Panc1 (cell line): ENCODE results near the gene CLINT1. TPM values are rescaled to one million over a fixed set of nuclear protein-coding genes. Genes with fewer than 3 reads are reported as not detected.

Experiments used
- ATAC-seq: fragments of 200-7000 bp; cut with Tn5 transposase; 2 replicates; pipeline ENCODE4 v1.9.1; 2020; ENCODE audit warnings: mild to moderate bottlenecking, moderate library complexity
- BruUV-seq: library from RNA; stranded (reverse); fragments of 400-500 nt; replicated peaks from 2 replicates; lab custom pipeline; 2021; lab: Mats Ljungman, UMichigan
- CTCF ChIA-PET: fragments of 300-600 bp; sonication (Branson Sonifier 250); formaldehyde crosslinking; loops from one replicate; lab custom pipeline; 2022; ENCODE audit warnings: antibody characterized with exemption; lab: Charles Lee
- POLR2A ChIA-PET: fragments of 300-600 bp; sonication (Branson Sonifier 250); formaldehyde crosslinking; loops from one replicate; lab custom pipeline; 2022; ENCODE audit warnings: antibody characterized with exemption; lab: Charles Lee
- DNase-seq: peaks from one replicate; pipeline ENCODE4 v3.0.0-alpha.2; 2010; ENCODE audit warnings: low read depth, low spot score
- H3K27ac ChIP-seq: 2 replicates; pipeline ENCODE4 v1.5.1; 2011; ENCODE audit warnings: mild to moderate bottlenecking, low read length, inconsistent platforms
- H3K27me3 ChIP-seq: fragments of 200-500 bp; sonication (Bioruptor generic); 2 replicates; pipeline ENCODE4 v1.6.0; 2014; ENCODE audit warnings: low read length, inconsistent platforms; ENCODE audit not compliant: control insufficient read depth, insufficient read depth
- H3K36me3 ChIP-seq: fragments of 200-500 bp; sonication (Bioruptor generic); 2 replicates; pipeline ENCODE4 v1.5.1; 2014; ENCODE audit warnings: inconsistent platforms, mild to moderate bottlenecking, low read length, moderate library complexity; ENCODE audit not compliant: control insufficient read depth, insufficient read depth
- H3K4me1 ChIP-seq: 2 replicates; pipeline ENCODE4 v1.5.1; 2011; ENCODE audit warnings: inconsistent platforms, mild to moderate bottlenecking, low read length, moderate library complexity; ENCODE audit not compliant: control insufficient read depth, insufficient read depth
- H3K4me3 ChIP-seq, 2 experiments: 2 replicates each; pipeline ENCODE4 v1.5.1; 2011 to 2012; ENCODE audit warnings: low read depth in 2 of 2, low read length in 2 of 2, mild to moderate bottlenecking in 2 of 2, inconsistent platforms in 1 of 2, moderate library complexity in 1 of 2
- H3K9me3 ChIP-seq: fragments of 200-500 bp; sonication (Bioruptor generic); 2 replicates; pipeline ENCODE4 v1.5.1; 2014; ENCODE audit warnings: low read depth, mild to moderate bottlenecking, inconsistent platforms, low read length, moderate library complexity; ENCODE audit not compliant: control insufficient read depth, insufficient read depth
- POLR2AphosphoS5 ChIP-seq: IDR thresholded peaks from 2 replicates; pipeline ENCODE4 v1.6.1; 2012; ENCODE audit warnings: mild to moderate bottlenecking, low read depth, low read length, moderate library complexity
- SIN3A ChIP-seq: IDR thresholded peaks from 2 replicates; pipeline ENCODE4 v1.6.1; 2012; ENCODE audit warnings: low read depth, mild to moderate bottlenecking, low read length, moderate library complexity, borderline replicate concordance; ENCODE audit not compliant: insufficient read depth
- TCF7L2 ChIP-seq: IDR thresholded peaks from 2 replicates; pipeline ENCODE4 v1.6.1; 2011; ENCODE audit warnings: mild to moderate bottlenecking, low read depth, low read length, inconsistent platforms
- in situ Hi-C: cut with HindIII; loops from 2 replicates; pipeline ENCODE4 v1.10.0; 2016; ENCODE audit warnings: low sequenced_read_pairs, low pct_unique_long_range_greater_than_20kb
- intact Hi-C: fragments of 100-400 bp; cut with micrococcal nuclease; formaldehyde crosslinking; loops from one replicate; pipeline ENCODE4 v1.10.0; 2022; ENCODE audit not compliant: unreplicated experiment
- total RNA-seq: library from RNA; stranded (reverse); gene quantifications from one replicate; pipeline ENCODE4 v1.2.1, GENCODE V29; 2021; ENCODE audit not compliant: unreplicated experiment
- TF ChIP-seq, protein P1 (sequence below), 2 experiments: IDR thresholded peaks; 2 replicates each; pipeline ENCODE4 v1.6.1; 2011 to 2012; ENCODE audit warnings: low read depth in 2 of 2, control low read depth in 1 of 2, low read length in 1 of 2, mild to moderate bottlenecking in 1 of 2, moderate library complexity in 1 of 2; ENCODE audit not compliant: insufficient read depth in 1 of 2
- TF ChIP-seq, protein P2 (sequence below): fragments of 450-650 bp; IDR thresholded peaks from 2 replicates; pipeline ENCODE4 v1.5.1; 2017; ENCODE audit warnings: mild to moderate bottlenecking

CLINT1 gene
- total RNA-seq, 1 experiment from 2014 or later = 81.6 TPM

DNA sequence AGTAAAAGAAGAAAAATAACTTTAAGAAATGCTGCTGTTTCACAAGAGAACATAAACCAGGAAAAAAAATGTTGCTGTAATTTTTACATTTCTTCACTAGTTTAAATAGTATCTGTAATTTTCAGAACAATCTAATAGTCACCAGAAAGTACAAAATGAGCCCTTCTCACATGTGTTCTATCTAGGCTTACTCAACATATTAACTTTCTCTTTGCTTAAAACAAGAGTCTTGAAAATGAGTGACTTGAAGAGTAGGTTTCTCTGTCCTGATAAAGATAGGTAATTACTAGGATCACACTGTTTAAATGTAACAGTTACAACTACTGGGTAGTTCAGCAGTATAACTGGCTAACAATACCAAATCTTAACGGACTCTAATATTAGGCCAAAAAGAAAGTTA lies 37.5 kb downstream of the CLINT1 start:
- ATAC-seq (no peak), DNase-seq (no peak)
- H3K27ac ChIP-seq = no peak overlapping the region
- ChIA-PET POLR2A (no interaction called here), CTCF (no interaction called here)
- in situ Hi-C loops = no loop called here
- TF ChIP-seq, protein P1, sequence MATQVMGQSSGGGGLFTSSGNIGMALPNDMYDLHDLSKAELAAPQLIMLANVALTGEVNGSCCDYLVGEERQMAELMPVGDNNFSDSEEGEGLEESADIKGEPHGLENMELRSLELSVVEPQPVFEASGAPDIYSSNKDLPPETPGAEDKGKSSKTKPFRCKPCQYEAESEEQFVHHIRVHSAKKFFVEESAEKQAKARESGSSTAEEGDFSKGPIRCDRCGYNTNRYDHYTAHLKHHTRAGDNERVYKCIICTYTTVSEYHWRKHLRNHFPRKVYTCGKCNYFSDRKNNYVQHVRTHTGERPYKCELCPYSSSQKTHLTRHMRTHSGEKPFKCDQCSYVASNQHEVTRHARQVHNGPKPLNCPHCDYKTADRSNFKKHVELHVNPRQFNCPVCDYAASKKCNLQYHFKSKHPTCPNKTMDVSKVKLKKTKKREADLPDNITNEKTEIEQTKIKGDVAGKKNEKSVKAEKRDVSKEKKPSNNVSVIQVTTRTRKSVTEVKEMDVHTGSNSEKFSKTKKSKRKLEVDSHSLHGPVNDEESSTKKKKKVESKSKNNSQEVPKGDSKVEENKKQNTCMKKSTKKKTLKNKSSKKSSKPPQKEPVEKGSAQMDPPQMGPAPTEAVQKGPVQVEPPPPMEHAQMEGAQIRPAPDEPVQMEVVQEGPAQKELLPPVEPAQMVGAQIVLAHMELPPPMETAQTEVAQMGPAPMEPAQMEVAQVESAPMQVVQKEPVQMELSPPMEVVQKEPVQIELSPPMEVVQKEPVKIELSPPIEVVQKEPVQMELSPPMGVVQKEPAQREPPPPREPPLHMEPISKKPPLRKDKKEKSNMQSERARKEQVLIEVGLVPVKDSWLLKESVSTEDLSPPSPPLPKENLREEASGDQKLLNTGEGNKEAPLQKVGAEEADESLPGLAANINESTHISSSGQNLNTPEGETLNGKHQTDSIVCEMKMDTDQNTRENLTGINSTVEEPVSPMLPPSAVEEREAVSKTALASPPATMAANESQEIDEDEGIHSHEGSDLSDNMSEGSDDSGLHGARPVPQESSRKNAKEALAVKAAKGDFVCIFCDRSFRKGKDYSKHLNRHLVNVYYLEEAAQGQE (IDR thresholded peaks at IDR 0.05; ENCODE audit: insufficient read depth in 1 of 2, low read depth in 2 of 2, low read length in 1 of 2) = no peak
- TF ChIP-seq TCF7L2 (no peak), SIN3A (no peak), POLR2AphosphoS5 (no peak)
- TF ChIP-seq, protein P2, sequence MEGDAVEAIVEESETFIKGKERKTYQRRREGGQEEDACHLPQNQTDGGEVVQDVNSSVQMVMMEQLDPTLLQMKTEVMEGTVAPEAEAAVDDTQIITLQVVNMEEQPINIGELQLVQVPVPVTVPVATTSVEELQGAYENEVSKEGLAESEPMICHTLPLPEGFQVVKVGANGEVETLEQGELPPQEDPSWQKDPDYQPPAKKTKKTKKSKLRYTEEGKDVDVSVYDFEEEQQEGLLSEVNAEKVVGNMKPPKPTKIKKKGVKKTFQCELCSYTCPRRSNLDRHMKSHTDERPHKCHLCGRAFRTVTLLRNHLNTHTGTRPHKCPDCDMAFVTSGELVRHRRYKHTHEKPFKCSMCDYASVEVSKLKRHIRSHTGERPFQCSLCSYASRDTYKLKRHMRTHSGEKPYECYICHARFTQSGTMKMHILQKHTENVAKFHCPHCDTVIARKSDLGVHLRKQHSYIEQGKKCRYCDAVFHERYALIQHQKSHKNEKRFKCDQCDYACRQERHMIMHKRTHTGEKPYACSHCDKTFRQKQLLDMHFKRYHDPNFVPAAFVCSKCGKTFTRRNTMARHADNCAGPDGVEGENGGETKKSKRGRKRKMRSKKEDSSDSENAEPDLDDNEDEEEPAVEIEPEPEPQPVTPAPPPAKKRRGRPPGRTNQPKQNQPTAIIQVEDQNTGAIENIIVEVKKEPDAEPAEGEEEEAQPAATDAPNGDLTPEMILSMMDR = no peak
- intact Hi-C loops = loop anchor here (2.0 to 5.0 kb wide), 2 partner anchors 126 to 173 kb away; no protein-coding TSS in a partner anchor
- H3K9me3 ChIP-seq = no peaks in the 10 kb centered on the region
- H3K36me3 ChIP-seq = no peaks in the 10 kb centered on the region
- peaks cover 4% of the 10 kb centered on the region; the same call in 1 of the 2 replicates for H3K4me1 ChIP-seq
- no peak overlapping the region for H3K4me3 ChIP-seq
- no TSS peak for BruUV-seq
- no peaks in the 10 kb centered on the region for H3K27me3 ChIP-seq

DNA sequence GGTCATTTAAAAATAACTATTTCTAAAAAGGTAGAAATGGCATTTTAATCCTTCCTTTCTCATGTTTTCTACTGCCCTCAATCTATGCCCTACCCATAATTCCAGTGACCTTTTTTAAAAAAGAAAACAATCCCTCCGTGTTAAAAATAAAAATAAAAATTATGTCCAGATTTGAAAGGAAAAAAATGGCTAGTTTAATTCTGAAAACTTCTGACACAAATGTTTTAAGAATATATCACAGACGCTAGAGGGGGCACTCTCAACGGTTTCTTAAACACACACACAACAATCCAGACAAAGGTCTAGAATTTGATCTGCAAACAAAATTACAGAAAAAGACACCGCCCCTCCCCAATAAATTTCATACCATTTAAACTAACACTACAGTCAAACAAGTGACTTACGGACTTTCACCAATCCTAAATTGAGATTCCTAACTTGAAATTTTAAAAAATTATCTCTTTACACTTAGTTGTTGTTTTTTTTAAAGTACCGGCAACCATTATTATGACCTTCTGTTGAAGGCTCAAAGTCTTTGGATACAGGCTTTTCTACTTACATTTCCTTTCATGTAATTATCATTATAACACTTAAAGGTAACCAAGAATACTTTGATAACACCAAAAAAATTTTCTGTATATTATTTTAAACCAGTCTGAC lies 38.2 kb downstream of the CLINT1 start:
- Histone ChIP-seq H3K4me1 (peaks cover 4% of the 10 kb centered on the region; the same call in 1 of the 2 replicates), H3K4me3 (no peak overlapping the region), H3K36me3 (no peaks in the 10 kb centered on the region; the same call in 1 of the 2 replicates), H3K9me3 (no peaks in the 10 kb centered on the region), H3K27ac (no peak overlapping the region), H3K27me3 (no peaks in the 10 kb centered on the region)
- TF ChIP-seq, protein P2 = peak; percentile 69; the same call in 1 of the 2 replicates
- TF ChIP-seq, protein P1 (IDR thresholded peaks at IDR 0.05; ENCODE audit: insufficient read depth in 1 of 2, low read depth in 2 of 2, low read length in 1 of 2) = no peak
- ChIA-PET CTCF (interaction anchor here (0.9 kb wide), 1 partner anchor 10 kb away, joined by 4 read pairs; no protein-coding TSS in a partner anchor), POLR2A (no interaction called here)
- BruUV-seq = no TSS peak
- intact Hi-C loops (loop anchor here (2.0 to 5.0 kb wide), 2 partner anchors 127 to 174 kb away; no protein-coding TSS in a partner anchor), in situ Hi-C loops (no loop called here)
- DNase-seq (no peak), ATAC-seq (no peak)
